T-helper 1 cell treated with Interleukin-12 subunit alpha and Interleukin-12 subunit beta and Interleukin-4 antibody, amounts not matched to agents 30 μg/mL and 1 μg/mL, for 36 hours (primary cell): ENCODE measurements around the gene PRR23A.

Experiments
- H3K27ac Mint-ChIP-seq: one replicate; pipeline ENCODE4 v1.8.0; 2021; ENCODE audit warnings: mild to moderate bottlenecking, mixed read lengths
- H3K27me3 Mint-ChIP-seq: one replicate; pipeline ENCODE4 v1.8.0; 2021; ENCODE audit warnings: low read depth, mixed read lengths
- H3K36me3 Mint-ChIP-seq: one replicate; pipeline ENCODE4 v1.8.0; 2021; ENCODE audit warnings: low read depth, mixed read lengths
- H3K4me1 Mint-ChIP-seq: one replicate; pipeline ENCODE4 v1.8.0; 2021; ENCODE audit warnings: low read depth, mixed read lengths
- H3K4me3 Mint-ChIP-seq: one replicate; pipeline ENCODE4 v1.8.0; 2021; ENCODE audit warnings: mild to moderate bottlenecking, moderate library complexity, mixed read lengths
- H3K9me3 Mint-ChIP-seq: one replicate; pipeline ENCODE4 v1.8.0; 2021; ENCODE audit warnings: mixed read lengths

Gene PRR23A

DNA sequence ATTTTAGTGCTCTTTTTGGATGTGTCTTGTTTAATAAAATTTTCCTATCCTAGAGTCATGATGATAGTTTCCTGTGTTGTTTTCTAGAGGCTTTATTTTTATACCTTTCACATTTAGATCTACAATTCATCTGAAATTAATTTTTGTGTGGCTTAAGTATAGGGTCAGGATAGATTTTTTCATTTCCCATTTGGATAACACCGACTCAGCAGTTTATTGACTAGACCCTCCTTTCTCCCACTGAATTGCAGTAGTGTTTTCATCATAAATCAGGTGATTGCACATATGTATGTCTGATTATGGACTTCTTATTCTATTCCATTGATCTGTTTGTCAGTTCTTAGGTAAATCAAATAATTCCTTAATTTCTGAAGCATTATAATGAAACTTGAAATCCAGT, 10.4 kb downstream of the PRR23A start:
- H3K27ac Mint-ChIP-seq: no peak overlapping the region
- H3K27me3 Mint-ChIP-seq: peaks cover 6% of the 10 kb centered on the region
- H3K36me3 Mint-ChIP-seq: no peaks in the 10 kb centered on the region
- H3K9me3 Mint-ChIP-seq: no peaks in the 10 kb centered on the region
- no peak overlapping the region for H3K4me3 Mint-ChIP-seq
- H3K4me1 Mint-ChIP-seq: no peaks in the 10 kb centered on the region

DNA sequence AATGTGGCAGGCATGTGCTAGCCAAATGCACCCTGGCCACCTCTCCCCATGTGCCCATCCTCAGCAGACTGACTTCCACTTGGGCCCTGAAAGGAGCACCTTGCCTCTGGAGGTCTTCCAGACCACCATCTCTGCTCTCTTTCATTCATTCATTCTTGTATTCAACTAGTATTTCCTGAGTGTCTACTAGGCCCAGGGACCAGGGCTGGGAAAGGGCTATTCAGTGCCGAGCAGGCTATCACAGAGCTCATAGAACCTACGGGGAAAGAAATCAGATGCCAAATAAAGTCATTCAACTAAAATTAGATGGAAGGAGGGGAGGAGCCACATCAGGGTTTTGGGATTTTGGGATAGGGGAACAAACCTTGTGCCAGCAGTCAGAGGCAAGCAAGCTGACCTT, 18.9 kb downstream of the PRR23A start:
- Mint-ChIP-seq H3K9me3 (no peaks in the 10 kb centered on the region), H3K27me3 (peaks cover 5% of the 10 kb centered on the region), H3K4me3 (no peak overlapping the region), H3K4me1 (no peaks in the 10 kb centered on the region), H3K36me3 (no peaks in the 10 kb centered on the region), H3K27ac (no peak overlapping the region)

DNA sequence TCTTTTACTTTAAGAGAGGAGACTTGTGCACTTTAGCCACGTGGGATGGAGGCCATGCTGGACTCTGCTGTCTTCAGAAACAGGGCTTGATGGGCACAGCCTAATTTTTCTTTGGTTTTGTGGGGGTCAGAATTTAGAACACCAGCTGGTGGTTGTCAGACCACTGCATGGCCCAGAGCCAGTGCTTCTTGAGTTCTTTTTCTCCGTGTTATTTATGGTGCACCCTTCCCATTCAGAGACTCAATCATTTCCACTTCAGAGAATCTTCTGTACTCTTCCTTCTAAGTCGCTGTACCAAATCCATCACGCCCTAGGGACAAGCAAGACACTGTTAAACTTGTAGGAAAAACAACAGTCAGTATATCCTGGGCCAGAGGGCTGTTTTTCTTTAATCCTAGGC, 20.1 kb downstream of the PRR23A start:
- H3K4me3 Mint-ChIP-seq: no peak overlapping the region
- no peak overlapping the region for H3K27ac Mint-ChIP-seq
- no peaks in the 10 kb centered on the region for H3K4me1 Mint-ChIP-seq
- H3K27me3 Mint-ChIP-seq: peaks cover 9% of the 10 kb centered on the region
- H3K9me3 Mint-ChIP-seq: no peaks in the 10 kb centered on the region
- H3K36me3 Mint-ChIP-seq: no peaks in the 10 kb centered on the region

DNA sequence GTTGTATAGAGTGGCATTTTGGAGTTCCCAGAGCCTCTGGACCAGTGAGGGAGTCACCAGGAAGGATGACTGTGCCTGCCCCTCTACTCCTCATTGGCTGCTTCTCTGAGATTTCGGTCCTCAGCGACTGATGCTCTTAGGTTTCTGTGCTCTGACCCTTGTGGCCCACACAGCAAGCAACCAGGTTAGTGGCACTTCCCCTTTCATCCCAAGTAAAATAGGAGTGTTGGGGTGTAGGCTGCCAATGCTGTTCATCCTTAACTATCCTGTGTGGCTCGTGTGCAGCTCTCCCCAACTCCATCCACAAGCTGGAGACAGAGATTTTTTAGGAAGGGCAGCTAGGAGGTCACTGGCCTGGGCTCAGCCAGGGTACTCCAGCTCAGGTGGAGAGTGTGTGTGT, 21.3 kb downstream of the PRR23A start:
- Mint-ChIP-seq H3K27me3 (peaks cover 11% of the 10 kb centered on the region), H3K36me3 (no peaks in the 10 kb centered on the region), H3K9me3 (no peaks in the 10 kb centered on the region), H3K4me1 (no peaks in the 10 kb centered on the region), H3K4me3 (no peak overlapping the region), H3K27ac (no peak overlapping the region)

DNA sequence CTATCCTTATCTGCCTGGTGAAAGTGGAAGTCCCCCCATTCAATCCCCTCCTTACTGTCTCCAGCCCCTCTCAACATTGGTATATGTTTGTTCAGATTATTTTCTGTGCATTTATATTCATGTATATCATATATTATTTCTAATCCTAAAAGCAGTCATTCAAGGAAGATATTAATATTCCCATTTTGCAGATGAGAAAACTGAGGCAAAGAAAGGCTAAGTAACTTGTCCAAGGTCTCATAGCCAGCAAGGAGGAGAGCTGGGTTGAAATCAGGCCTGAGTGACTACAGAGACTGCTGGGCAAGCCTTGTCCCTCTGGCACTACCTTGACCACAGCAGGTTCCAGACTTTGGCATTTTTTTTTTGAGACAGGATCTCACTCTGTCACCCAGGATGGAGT, 30.0 kb downstream of the PRR23A start:
- Mint-ChIP-seq H3K36me3 (no peaks in the 10 kb centered on the region), H3K9me3 (no peaks in the 10 kb centered on the region), H3K27me3 (peaks cover 6% of the 10 kb centered on the region), H3K4me3 (no peak overlapping the region), H3K4me1 (no peaks in the 10 kb centered on the region), H3K27ac (no peak overlapping the region)

DNA sequence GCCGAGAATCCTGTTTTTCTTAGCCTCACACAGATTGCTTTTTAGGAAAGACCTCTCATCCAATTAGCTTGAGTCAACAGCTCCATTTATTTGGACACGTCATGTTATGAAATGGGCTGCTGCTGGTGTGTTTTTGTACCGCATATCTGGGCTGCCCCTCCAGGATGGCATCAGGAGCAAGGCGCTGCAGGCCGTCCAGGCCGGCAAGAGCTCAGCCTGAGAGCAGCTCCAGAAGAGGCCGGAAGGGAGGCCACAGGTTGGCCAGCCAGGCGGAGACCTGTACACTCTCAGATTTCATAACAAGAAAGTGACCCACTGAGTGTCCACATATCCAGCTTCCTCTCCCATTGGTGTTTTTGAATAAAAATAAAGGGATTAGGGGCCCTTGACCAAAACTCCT, 30.7 kb downstream of the PRR23A start:
- H3K27ac Mint-ChIP-seq: no peak overlapping the region
- no peak overlapping the region for H3K4me3 Mint-ChIP-seq
- H3K36me3 Mint-ChIP-seq: no peaks in the 10 kb centered on the region
- no peaks in the 10 kb centered on the region for H3K9me3 Mint-ChIP-seq
- H3K27me3 Mint-ChIP-seq: peaks cover 4% of the 10 kb centered on the region
- no peaks in the 10 kb centered on the region for H3K4me1 Mint-ChIP-seq

DNA sequence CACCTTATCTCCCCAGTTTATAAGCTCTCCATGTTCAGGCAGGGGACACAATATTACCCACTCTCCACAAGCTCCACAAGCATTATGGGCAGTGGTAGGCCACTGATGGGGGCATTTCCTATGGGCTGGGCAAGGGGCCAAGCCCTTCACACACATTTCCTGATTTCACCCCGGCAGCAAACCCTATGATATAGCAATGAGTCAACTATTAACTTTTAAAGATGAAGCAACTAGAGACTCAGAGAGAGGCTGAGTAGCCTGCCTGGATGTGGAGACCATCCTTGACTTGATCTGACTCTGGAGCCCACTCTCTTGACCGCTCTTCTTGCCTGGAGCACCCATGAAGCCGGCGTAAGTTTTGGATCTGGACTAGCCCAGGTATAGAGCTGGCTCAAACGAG, 31.6 kb downstream of the PRR23A start:
- no peaks in the 10 kb centered on the region for H3K4me1 Mint-ChIP-seq
- H3K4me3 Mint-ChIP-seq: no peak overlapping the region
- H3K27me3 Mint-ChIP-seq: peaks cover 6% of the 10 kb centered on the region
- H3K27ac Mint-ChIP-seq: no peak overlapping the region
- no peaks in the 10 kb centered on the region for H3K36me3 Mint-ChIP-seq
- no peaks in the 10 kb centered on the region for H3K9me3 Mint-ChIP-seq

DNA sequence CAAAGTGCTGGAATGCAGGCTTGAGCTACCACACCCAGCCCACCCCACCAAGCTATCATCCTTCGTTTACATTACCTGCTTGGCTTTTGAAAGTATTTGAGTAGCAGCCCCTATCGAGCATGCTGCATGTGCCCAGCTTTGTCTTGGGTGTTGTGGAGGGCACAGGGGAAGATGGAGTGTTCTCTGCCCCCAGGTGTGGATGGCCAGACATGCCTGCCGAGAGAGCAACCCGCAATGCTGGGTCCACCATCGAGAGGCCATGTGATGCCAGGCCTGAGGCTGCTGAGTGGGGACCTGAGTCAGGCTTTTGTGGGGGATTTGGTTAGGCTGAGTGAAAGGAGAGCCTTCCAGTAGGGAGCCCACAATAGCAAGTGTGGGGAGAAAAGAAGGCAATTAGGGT, 33.1 kb downstream of the PRR23A start:
- Mint-ChIP-seq H3K27me3 (peaks cover 6% of the 10 kb centered on the region), H3K4me3 (no peak overlapping the region)

DNA sequence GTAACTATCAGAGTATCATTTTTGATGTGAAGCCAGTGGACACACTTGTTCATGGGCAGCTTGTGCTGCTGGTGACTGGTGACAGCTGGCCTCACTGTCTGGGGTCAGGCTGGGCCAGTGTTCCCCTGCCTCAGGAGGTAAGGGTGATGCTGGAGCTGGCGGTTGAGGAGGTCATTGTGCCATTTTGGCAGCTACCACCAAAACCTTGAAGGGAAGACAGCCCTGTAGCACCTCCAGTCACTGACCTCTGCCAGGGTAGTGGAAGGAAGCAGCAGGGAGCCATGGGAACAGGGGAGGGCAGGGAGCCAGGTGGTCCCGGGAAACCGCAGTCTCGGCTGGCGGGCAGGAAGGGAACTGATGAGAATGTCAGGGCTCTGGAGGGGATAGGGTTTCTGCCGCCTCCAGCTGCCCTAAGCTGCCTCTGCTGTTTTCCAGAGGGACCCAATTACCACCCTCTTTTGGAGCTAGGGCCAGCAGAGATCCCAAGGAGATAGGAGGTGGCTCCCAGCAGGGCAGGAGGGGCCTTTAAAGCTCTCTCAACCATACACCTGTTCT, 34.2 kb downstream of the PRR23A start:
- peaks cover 6% of the 10 kb centered on the region for H3K27me3 Mint-ChIP-seq
- no peaks in the 10 kb centered on the region for H3K4me1 Mint-ChIP-seq
- H3K4me3 Mint-ChIP-seq: no peak overlapping the region
- no peaks in the 10 kb centered on the region for H3K9me3 Mint-ChIP-seq
- no peak overlapping the region for H3K27ac Mint-ChIP-seq
- H3K36me3 Mint-ChIP-seq: no peaks in the 10 kb centered on the region

More for the DNA sequence above, 33.1 kb downstream of the PRR23A start:
- H3K36me3 Mint-ChIP-seq: no peaks in the 10 kb centered on the region
- no peak overlapping the region for H3K27ac Mint-ChIP-seq
- no peaks in the 10 kb centered on the region for H3K9me3 Mint-ChIP-seq
- H3K4me1 Mint-ChIP-seq: no peaks in the 10 kb centered on the region

DNA sequence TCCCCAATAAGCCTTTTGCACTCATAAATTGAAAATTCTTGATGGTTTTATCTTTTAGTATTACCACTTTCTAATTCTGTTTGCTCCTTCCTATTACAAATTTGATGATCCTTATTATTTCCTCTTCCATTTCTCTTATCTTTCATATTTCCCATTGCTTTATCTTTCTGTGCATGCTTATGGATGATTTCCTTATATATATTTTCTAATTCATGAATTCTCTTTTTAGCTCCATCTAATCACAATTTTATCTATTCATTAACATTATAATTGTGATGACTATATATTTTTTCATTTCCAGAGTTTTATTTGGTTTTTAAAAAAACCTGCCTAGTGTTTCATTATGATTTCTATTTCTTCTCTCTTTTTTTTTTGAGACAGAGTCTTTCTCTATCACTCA, 41.1 kb downstream of the PRR23A start:
- Mint-ChIP-seq H3K36me3 (no peaks in the 10 kb centered on the region), H3K27me3 (peaks cover 39% of the 10 kb centered on the region), H3K4me3 (no peak overlapping the region), H3K27ac (no peak overlapping the region), H3K4me1 (peaks cover 8% of the 10 kb centered on the region), H3K9me3 (peaks cover 6% of the 10 kb centered on the region)

DNA sequence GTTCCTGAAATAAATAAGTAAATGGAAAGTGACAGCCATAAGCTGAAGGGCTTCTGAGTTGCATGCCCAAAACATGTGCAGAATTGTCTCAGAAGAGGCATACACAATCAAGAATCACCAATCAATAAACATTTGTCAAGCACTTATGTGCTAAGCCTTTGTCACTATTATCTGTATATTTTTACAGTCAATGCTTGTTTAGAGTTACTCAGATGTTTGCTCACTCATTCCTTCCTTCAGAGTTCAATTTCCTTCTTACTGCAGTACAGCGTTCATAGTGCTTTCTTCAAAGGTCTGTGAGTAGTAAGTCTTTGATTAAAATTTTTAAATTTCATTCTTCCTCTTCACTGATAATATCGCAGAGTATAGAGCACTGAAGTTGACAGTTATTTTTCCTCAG, 41.8 kb downstream of the PRR23A start:
- H3K27me3 Mint-ChIP-seq: peaks cover 45% of the 10 kb centered on the region
- no peaks in the 10 kb centered on the region for H3K36me3 Mint-ChIP-seq
- H3K27ac Mint-ChIP-seq: no peak overlapping the region
- no peak overlapping the region for H3K4me3 Mint-ChIP-seq
- H3K4me1 Mint-ChIP-seq: peaks cover 8% of the 10 kb centered on the region
- peaks cover 6% of the 10 kb centered on the region for H3K9me3 Mint-ChIP-seq

DNA sequence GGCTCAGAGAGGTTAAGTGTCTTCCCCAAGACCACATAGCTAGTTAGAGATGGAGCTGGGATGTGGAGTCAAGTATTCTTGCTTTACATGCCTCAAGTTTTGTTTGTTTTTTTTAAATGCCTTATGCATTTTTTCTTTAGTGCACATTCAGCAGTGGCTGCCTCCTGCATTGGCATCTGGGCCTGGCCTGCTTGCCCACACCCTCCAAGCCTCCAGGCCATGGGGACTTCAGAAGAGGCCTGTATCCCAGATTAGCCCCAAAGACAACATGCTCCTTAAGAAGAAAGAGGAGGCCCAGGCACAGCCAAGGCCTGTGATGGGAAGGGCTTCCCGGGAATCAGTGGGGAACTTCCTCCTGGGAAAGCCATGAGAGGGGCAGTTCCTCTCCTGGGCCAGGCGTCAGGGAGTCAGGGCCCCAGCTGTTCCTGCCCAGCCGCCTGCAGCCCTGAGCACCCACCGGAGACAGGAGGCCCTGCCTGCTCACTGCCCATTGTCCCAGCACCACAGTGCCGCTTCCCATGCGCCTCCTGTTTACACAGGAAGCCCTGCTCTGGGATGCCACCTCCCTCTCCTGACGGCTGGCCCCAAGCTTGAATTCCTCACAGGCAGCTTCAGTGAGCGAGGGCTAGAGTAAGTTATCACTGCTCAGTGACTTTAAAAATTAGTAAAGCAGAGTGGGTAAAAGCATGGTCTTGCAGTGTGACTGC, 43.1 kb downstream of the PRR23A start:
- peaks cover 6% of the 10 kb centered on the region for H3K9me3 Mint-ChIP-seq
- H3K4me1 Mint-ChIP-seq: peaks cover 8% of the 10 kb centered on the region
- no peak overlapping the region for H3K27ac Mint-ChIP-seq
- H3K27me3 Mint-ChIP-seq: peaks cover 56% of the 10 kb centered on the region
- H3K4me3 Mint-ChIP-seq: no peak overlapping the region
- no peaks in the 10 kb centered on the region for H3K36me3 Mint-ChIP-seq

DNA sequence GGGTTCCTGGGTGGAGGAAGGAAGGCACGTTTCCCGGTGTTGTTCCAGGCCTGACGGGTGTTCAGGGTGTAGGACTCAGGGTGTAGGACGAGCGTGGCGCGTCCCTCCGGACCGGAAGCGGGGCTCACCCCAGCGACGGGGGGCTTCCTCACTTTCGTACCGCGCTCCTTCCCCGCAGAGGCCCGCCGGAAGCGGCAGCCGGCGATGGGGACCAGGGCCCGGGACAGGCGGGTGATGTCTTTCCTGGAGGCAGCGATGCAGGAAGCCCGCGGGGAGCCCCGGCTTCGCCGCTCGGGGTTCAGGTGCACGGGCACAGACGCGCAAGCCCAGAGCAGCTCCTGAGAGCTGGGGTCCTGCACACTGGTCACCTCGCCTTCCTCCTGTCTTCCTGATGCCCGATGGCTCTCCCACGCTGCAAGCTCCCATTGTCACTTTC, 45.6 kb downstream of the PRR23A start:
- H3K27ac Mint-ChIP-seq: no peak overlapping the region
- peaks cover 6% of the 10 kb centered on the region for H3K9me3 Mint-ChIP-seq
- H3K36me3 Mint-ChIP-seq: no peaks in the 10 kb centered on the region
- no peak overlapping the region for H3K4me3 Mint-ChIP-seq
- peaks cover 8% of the 10 kb centered on the region for H3K4me1 Mint-ChIP-seq
- peaks cover 57% of the 10 kb centered on the region for H3K27me3 Mint-ChIP-seq
